IMR-90 (cell line): ENCODE measurements around the gene INHBE. TPM values are rescaled to one million over a fixed set of nuclear protein-coding genes. Genes with fewer than 3 reads are reported as not detected.

ENCODE experiments used
- ATAC-seq: fragments of 200-7000 bp; cut with Tn5 transposase; 2 replicates; pipeline ENCODE4 v1.9.1; 2020; ENCODE audit warnings: low read depth, mild to moderate bottlenecking, moderate library complexity
- BruUV-seq: library from RNA; stranded (reverse); fragments of 400-500 nt; replicated peaks from 2 replicates; lab custom pipeline; 2021; lab: Mats Ljungman, UMichigan
- CTCF ChIA-PET: fragments of 300-600 bp; formaldehyde crosslinking; extraction: SDS; loops from one replicate; lab custom pipeline; 2021; ENCODE audit warnings: antibody characterized with exemption; lab: Yijun Ruan, JAX
- POLR2A ChIA-PET: fragments of 300-600 bp; sonication (Branson Sonifier 250); formaldehyde crosslinking; loops from one replicate; lab custom pipeline; 2022; ENCODE audit warnings: antibody characterized with exemption; ENCODE audit not compliant: unreplicated experiment; lab: Charles Lee
- DNase-seq: peaks from one replicate; pipeline ENCODE4 v3.0.0; 2013
- H2AFZ ChIP-seq: replicated peaks from 2 replicates; pipeline ENCODE3; 2013; ENCODE audit warnings: low read length, mild to moderate bottlenecking; ENCODE audit not compliant: poor library complexity
- H2AK5ac ChIP-seq: 2 replicates; pipeline ENCODE4 v1.6.1; 2013; ENCODE audit warnings: low read depth, low read length, inconsistent platforms
- H2AK9ac ChIP-seq: replicated peaks from 2 replicates; pipeline ENCODE3; 2013; ENCODE audit warnings: mild to moderate bottlenecking, low read depth, low read length, moderate library complexity; ENCODE audit not compliant: poor library complexity
- H2BK120ac ChIP-seq: 2 replicates; pipeline ENCODE4 v1.6.1; 2013; ENCODE audit warnings: low read depth, low read length, inconsistent platforms
- H2BK15ac ChIP-seq: 3 replicates; pipeline ENCODE4 v1.6.1; 2013; ENCODE audit warnings: low read depth, low read length, inconsistent platforms
- H2BK20ac ChIP-seq: 2 replicates; pipeline ENCODE4 v1.6.1; 2013; ENCODE audit warnings: low read depth, mild to moderate bottlenecking, inconsistent platforms, low read length, moderate library complexity
- H2BK5ac ChIP-seq: 2 replicates; pipeline ENCODE4 v1.6.1; 2013; ENCODE audit warnings: mild to moderate bottlenecking, low read depth, low read length, inconsistent platforms; ENCODE audit not compliant: poor library complexity, severe bottlenecking
- H3K14ac ChIP-seq: replicated peaks from 2 replicates; pipeline ENCODE4 v1.6.1; 2013; ENCODE audit warnings: low read depth, low read length, inconsistent platforms
- H3K18ac ChIP-seq: 2 replicates; pipeline ENCODE4 v1.6.1; 2013; ENCODE audit warnings: low read depth, low read length, control low read depth
- H3K23ac ChIP-seq: 2 replicates; pipeline ENCODE4 v1.6.1; 2013; ENCODE audit warnings: low read depth, low read length, inconsistent platforms
- H3K27ac ChIP-seq: 2 replicates; pipeline ENCODE4 v1.5.1; 2013; ENCODE audit warnings: mild to moderate bottlenecking, control low read depth, low read length; ENCODE audit not compliant: insufficient read depth
- H3K27me3 ChIP-seq: 2 replicates; pipeline ENCODE4 v1.6.1; 2013; ENCODE audit warnings: low read length; ENCODE audit not compliant: control insufficient read depth, insufficient read depth
- H3K36me3 ChIP-seq: 2 replicates; pipeline ENCODE4 v1.6.1; 2013; ENCODE audit warnings: low read length, mixed read lengths; ENCODE audit not compliant: control insufficient read depth, insufficient read depth
- H3K4ac ChIP-seq: 2 replicates; pipeline ENCODE4 v1.6.1; 2013; ENCODE audit warnings: low read depth, low read length, inconsistent platforms
- H3K4me1 ChIP-seq: 2 replicates; pipeline ENCODE4 v1.6.1; 2013; ENCODE audit warnings: low read length, mixed read lengths; ENCODE audit not compliant: control insufficient read depth, insufficient read depth
- H3K4me2 ChIP-seq: 2 replicates; pipeline ENCODE4 v1.6.1; 2013; ENCODE audit warnings: low read depth, mild to moderate bottlenecking, control low read depth, low read length, moderate library complexity
- H3K4me3 ChIP-seq: 2 replicates; pipeline ENCODE4 v1.5.1; 2013; ENCODE audit warnings: low read depth, mild to moderate bottlenecking, control low read depth, low read length, moderate library complexity; ENCODE audit not compliant: insufficient read depth
- H3K56ac ChIP-seq: 2 replicates; pipeline ENCODE4 v1.6.1; 2013; ENCODE audit warnings: low read length, inconsistent platforms; ENCODE audit not compliant: insufficient read depth; ENCODE audit errors: extremely low read depth
- H3K79me1 ChIP-seq, 2 experiments: 2 replicates each; pipeline ENCODE4 v1.6.1; 2013; ENCODE audit warnings: low read length in 2 of 2, inconsistent platforms in 1 of 2, low read depth in 1 of 2
- H3K9ac ChIP-seq: 2 replicates; pipeline ENCODE4 v1.6.1; 2013; ENCODE audit warnings: low read depth, low read length, control low read depth
- H3K9me1 ChIP-seq: 2 replicates; pipeline ENCODE4 v1.6.1; 2013; ENCODE audit warnings: low read length, inconsistent platforms; ENCODE audit not compliant: insufficient read depth
- H3K9me3 ChIP-seq: 2 replicates; pipeline ENCODE4 v1.6.1; 2013; ENCODE audit warnings: low read length; ENCODE audit not compliant: control insufficient read depth, insufficient read depth
- H4K20me1 ChIP-seq: 2 replicates; pipeline ENCODE4 v1.6.1; 2013; ENCODE audit warnings: low read length, inconsistent platforms; ENCODE audit not compliant: insufficient read depth
- H4K5ac ChIP-seq: 2 replicates; pipeline ENCODE4 v1.6.1; 2013; ENCODE audit warnings: mild to moderate bottlenecking, low read depth, low read length, control low read depth
- H4K8ac ChIP-seq, 2 experiments: 2 replicates each; pipeline ENCODE4 v1.6.1; 2013; ENCODE audit warnings: low read depth in 2 of 2, low read length in 2 of 2, control low read depth in 1 of 2, inconsistent platforms in 1 of 2
- H4K91ac ChIP-seq: 2 replicates; pipeline ENCODE4 v1.6.1; 2013; ENCODE audit warnings: low read depth, low read length, inconsistent platforms; ENCODE audit not compliant: insufficient read depth
- BHLHE40 ChIP-seq: fragments of 150-350 bp; IDR thresholded peaks from 2 replicates; pipeline ENCODE4 v1.6.1; 2016; ENCODE audit warnings: mild to moderate bottlenecking, low read depth, low read length
- CEBPB ChIP-seq: IDR thresholded peaks from 2 replicates; pipeline ENCODE4 v1.6.1; 2012; ENCODE audit warnings: low read depth, low read length, improper control_type of control experiment
- CHD1 ChIP-seq: IDR thresholded peaks from 2 replicates; pipeline ENCODE4 v1.6.1; 2012; ENCODE audit warnings: low read depth, low read length, improper control_type of control experiment
- FOS ChIP-seq: fragments of 150-350 bp; IDR thresholded peaks from 2 replicates; pipeline ENCODE4 v1.6.1; 2016; ENCODE audit warnings: low read depth, low read length
- MAFK ChIP-seq: IDR thresholded peaks from 2 replicates; pipeline ENCODE4 v1.6.1; 2012; ENCODE audit warnings: low read depth, low read length, improper control_type of control experiment
- MAZ ChIP-seq: IDR thresholded peaks from 2 replicates; pipeline ENCODE4 v1.6.1; 2012; ENCODE audit warnings: low read depth, mild to moderate bottlenecking, low read length, improper control_type of control experiment, moderate library complexity, borderline replicate concordance
- MXI1 ChIP-seq: IDR thresholded peaks from 2 replicates; pipeline ENCODE4 v1.6.1; 2012; ENCODE audit warnings: low read depth, mild to moderate bottlenecking, low read length, moderate library complexity, borderline replicate concordance
- NFE2L2 ChIP-seq: fragments of 150-350 bp; IDR thresholded peaks from 2 replicates; pipeline ENCODE4 v1.6.1; 2016; ENCODE audit warnings: low read depth, mild to moderate bottlenecking, low read length
- POLR2A ChIP-seq: IDR thresholded peaks from 2 replicates; pipeline ENCODE4 v1.6.1; 2012; ENCODE audit warnings: mild to moderate bottlenecking, low read depth, low read length
- RAD21 ChIP-seq: IDR thresholded peaks from 2 replicates; pipeline ENCODE4 v1.6.1; 2012; ENCODE audit warnings: low read length, improper control_type of control experiment
- RCOR1 ChIP-seq: IDR thresholded peaks from 2 replicates; pipeline ENCODE4 v1.6.1; 2012; ENCODE audit warnings: mild to moderate bottlenecking, low read length, improper control_type of control experiment; ENCODE audit not compliant: insufficient replicate concordance
- RFX5 ChIP-seq: IDR thresholded peaks from 2 replicates; pipeline ENCODE4 v1.8.0; 2012; ENCODE audit warnings: low read depth, mild to moderate bottlenecking, low read length, moderate library complexity
- SMC3 ChIP-seq: fragments of 150-350 bp; IDR thresholded peaks from 2 replicates; pipeline ENCODE4 v1.6.1; 2016; ENCODE audit warnings: low read depth, mild to moderate bottlenecking, antibody characterized with exemption, low read length, moderate library complexity
- WGBS, 2 experiments: methylation state at CpG; one replicate each; pipeline versions ENCODE4 v1.1.5 to v1.1.7; 2013; ENCODE audit warnings: missing lambda C conversion rate in 2 of 2; ENCODE audit not compliant: insufficient read length in 1 of 2; ENCODE audit errors: extremely low coverage in 2 of 2; 5-methylcytosine and 5-hydroxymethylcytosine counted together
- dilution Hi-C: fragments of 300-500 bp; cut with HindIII; formaldehyde crosslinking; loops from one replicate; pipeline ENCODE4 v1.14.3; 2018; ENCODE audit warnings: low sequenced_read_pairs; ENCODE audit not compliant: unreplicated experiment
- in situ Hi-C: fragments of 300-500 bp; cut with MboI; formaldehyde crosslinking; loops from 3 replicates; pipeline ENCODE4 v1.14.3; 2019; ENCODE audit warnings: low sequenced_read_pairs, inconsistent platforms, mixed read lengths
- intact Hi-C: fragments of 100-400 bp; cut with micrococcal nuclease; formaldehyde crosslinking; loops from 2 replicates; pipeline ENCODE4 v1.10.0; 2022
- polyA plus RNA-seq, 3 experiments: library from polyadenylated mRNA; depleted of rRNA; stranded (reverse); fragments of >200 nt; gene quantifications; 2 replicates each; pipeline ENCODE4 v1.2.3, GENCODE V29; 2012; ENCODE audit warnings: low replicate concordance in 1 of 3
- total RNA-seq: library from RNA; depleted of rRNA; stranded (reverse); fragments of >200 nt; gene quantifications from 2 replicates; pipeline ENCODE4 v1.2.3, GENCODE V29; 2012
- TF ChIP-seq, protein P1 (sequence below): conservative IDR thresholded peaks from 2 replicates; pipeline ENCODE4 v1.5.1; 2012; ENCODE audit warnings: mild to moderate bottlenecking, low read depth, low read length, improper control_type of control experiment
- TF ChIP-seq, protein P2 (sequence below): fragments of 150-350 bp; IDR thresholded peaks from 2 replicates; pipeline ENCODE4 v1.6.1; 2016; ENCODE audit warnings: low read depth, mild to moderate bottlenecking, low read length, moderate library complexity, borderline replicate concordance
- TF ChIP-seq, protein P3 (sequence below): fragments of 150-350 bp; IDR thresholded peaks from 2 replicates; pipeline ENCODE4 v1.6.1; 2017; ENCODE audit warnings: mild to moderate bottlenecking, antibody characterized with exemption, low read length, low read depth

The INHBE gene
- total and polyA plus RNA-seq, 2 of the 4 experiments (the other 2 are of a cell fraction), result 0.90 to 1.7 TPM

DNA sequence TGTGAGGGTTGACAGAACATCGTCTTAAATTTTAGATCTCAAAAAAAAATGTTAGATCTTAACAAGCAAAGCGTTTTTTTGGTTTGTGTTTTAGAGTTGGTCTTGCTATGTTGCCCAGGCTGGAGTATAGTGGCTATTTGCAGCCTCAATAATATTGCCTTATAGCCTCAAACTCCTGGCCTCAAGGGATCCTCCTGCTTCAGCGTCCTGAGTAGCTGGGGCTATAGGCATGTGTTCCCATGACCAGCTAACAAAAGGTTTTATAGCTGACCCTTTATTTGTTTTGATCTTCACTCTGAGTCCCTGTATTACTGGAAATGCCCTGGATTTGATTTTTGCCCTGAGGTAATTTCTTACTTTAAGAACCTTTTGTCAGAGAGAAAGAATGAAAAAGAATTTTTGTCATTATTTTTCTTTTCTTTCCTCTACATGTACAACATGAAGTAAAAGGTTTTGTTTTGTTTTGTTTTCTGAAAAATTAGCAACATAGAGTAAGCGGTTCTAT, 15.3 kb upstream of the INHBE start:
- Histone ChIP-seq H3K36me3 (no peaks in the 10 kb centered on the region), H3K9ac (no peak overlapping the region), H3K4me2 (no peak overlapping the region), H3K18ac (no peak overlapping the region), H3K9me1 (no peaks in the 10 kb centered on the region), H3K27me3 (no peaks in the 10 kb centered on the region), H3K9me3 (no peaks in the 10 kb centered on the region), H2AK5ac (no peak overlapping the region), H3K23ac (no peak overlapping the region), H4K91ac (no peak overlapping the region), H4K8ac (no peak overlapping the region), H4K5ac (no peak overlapping the region), H2BK20ac (no peak overlapping the region), H3K27ac (no peak overlapping the region), H3K14ac (no peak overlapping the region), H2AFZ (no peak overlapping the region), H3K4me3 (no peak overlapping the region), H3K4ac (no peak overlapping the region), H2BK5ac (no peak overlapping the region), H3K4me1 (no peaks in the 10 kb centered on the region), H4K20me1 (no peaks in the 10 kb centered on the region), H2BK15ac (no peak overlapping the region), H3K79me1 (no peaks in the 10 kb centered on the region), H3K56ac (no peak overlapping the region), H2BK120ac (no peak overlapping the region), H2AK9ac (no peak overlapping the region)
- in situ Hi-C loops (no loop called here), dilution Hi-C loops (no loop called here), intact Hi-C loops (no loop called here)
- DNase-seq (no peak), ATAC-seq (no peak)
- no CpG with 5 or more reads among the region's 4 CpGs for WGBS, 2 experiments
- no TSS peak for BruUV-seq
- ChIA-PET POLR2A (no interaction called here), CTCF (no interaction called here)
- no peak for TF ChIP-seq MAFK
- TF ChIP-seq RCOR1, result no peak
- TF ChIP-seq RAD21, result no peak
- TF ChIP-seq RFX5, result no peak
- no peak for TF ChIP-seq FOS
- no peak for TF ChIP-seq MXI1
- TF ChIP-seq MAZ, result no peak
- TF ChIP-seq, protein P1, sequence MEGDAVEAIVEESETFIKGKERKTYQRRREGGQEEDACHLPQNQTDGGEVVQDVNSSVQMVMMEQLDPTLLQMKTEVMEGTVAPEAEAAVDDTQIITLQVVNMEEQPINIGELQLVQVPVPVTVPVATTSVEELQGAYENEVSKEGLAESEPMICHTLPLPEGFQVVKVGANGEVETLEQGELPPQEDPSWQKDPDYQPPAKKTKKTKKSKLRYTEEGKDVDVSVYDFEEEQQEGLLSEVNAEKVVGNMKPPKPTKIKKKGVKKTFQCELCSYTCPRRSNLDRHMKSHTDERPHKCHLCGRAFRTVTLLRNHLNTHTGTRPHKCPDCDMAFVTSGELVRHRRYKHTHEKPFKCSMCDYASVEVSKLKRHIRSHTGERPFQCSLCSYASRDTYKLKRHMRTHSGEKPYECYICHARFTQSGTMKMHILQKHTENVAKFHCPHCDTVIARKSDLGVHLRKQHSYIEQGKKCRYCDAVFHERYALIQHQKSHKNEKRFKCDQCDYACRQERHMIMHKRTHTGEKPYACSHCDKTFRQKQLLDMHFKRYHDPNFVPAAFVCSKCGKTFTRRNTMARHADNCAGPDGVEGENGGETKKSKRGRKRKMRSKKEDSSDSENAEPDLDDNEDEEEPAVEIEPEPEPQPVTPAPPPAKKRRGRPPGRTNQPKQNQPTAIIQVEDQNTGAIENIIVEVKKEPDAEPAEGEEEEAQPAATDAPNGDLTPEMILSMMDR, result no peak
- TF ChIP-seq SMC3, result no peak
- no peak for TF ChIP-seq NFE2L2
- TF ChIP-seq, protein P2, sequence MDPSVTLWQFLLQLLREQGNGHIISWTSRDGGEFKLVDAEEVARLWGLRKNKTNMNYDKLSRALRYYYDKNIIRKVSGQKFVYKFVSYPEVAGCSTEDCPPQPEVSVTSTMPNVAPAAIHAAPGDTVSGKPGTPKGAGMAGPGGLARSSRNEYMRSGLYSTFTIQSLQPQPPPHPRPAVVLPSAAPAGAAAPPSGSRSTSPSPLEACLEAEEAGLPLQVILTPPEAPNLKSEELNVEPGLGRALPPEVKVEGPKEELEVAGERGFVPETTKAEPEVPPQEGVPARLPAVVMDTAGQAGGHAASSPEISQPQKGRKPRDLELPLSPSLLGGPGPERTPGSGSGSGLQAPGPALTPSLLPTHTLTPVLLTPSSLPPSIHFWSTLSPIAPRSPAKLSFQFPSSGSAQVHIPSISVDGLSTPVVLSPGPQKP, result no peak
- TF ChIP-seq CEBPB, result no peak
- TF ChIP-seq, protein P3, sequence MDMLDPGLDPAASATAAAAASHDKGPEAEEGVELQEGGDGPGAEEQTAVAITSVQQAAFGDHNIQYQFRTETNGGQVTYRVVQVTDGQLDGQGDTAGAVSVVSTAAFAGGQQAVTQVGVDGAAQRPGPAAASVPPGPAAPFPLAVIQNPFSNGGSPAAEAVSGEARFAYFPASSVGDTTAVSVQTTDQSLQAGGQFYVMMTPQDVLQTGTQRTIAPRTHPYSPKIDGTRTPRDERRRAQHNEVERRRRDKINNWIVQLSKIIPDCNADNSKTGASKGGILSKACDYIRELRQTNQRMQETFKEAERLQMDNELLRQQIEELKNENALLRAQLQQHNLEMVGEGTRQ, result no peak
- TF ChIP-seq BHLHE40, result no peak
- no peak for TF ChIP-seq POLR2A
- TF ChIP-seq CHD1, result no peak
